ENCODE data around the gene CACNA1G.

Gene CACNA1G

DNA sequence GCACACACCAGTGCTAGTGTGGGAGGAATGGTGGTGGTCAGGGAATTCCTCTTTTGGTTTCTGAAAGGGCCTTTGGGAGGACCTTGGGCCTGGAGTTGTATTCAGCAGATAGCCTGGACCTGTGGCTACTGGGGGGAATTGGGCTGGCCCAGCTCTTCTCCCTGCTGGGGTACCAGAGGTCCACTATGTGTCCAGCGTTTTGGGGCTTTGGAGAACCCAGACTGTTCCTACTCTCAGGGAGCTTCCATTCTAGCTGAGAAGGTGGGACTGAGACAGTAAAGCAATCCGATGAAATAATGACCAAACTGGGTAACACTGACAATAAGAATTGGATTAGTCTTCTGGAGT, 25.6 kb upstream of the CACNA1G start:
- Histone ChIP-seq H3K4me2 (ENCODE audit: low read depth, low read length, poor library complexity, severe bottlenecking) (no peak overlapping the region), H2AFZ (ENCODE audit: low read length) (no peak overlapping the region), H3K27me3 (ENCODE audit: insufficient read depth, low read length, poor library complexity, severe bottlenecking) (no peaks in the 10 kb centered on the region)

DNA sequence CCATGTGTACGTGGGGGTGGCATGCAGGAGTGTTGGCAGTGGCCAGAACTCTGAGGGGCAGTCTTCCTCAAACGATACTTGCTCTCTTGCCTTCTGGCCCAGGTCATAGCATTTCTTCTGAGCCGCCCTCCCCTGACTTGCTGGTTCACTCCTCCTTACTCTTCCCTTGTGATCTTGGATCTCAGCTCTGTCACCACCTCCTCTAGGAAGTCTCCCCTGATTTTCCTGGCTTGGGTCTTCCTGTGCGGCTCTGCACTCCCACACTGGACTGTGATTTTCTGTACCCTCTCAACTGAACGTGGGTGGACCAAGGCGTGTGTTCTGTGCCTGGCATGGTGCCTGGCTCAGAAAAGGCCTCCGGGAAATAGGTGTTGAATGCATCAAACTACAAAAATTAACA, 25.1 kb upstream of the CACNA1G start:
- H3K4me1 ChIP-seq (ENCODE audit: insufficient read depth, low read length, poor library complexity, severe bottlenecking), result no peaks in the 10 kb centered on the region
- H3K36me3 ChIP-seq (ENCODE audit: insufficient read depth, low read length), result no peaks in the 10 kb centered on the region
- TF ChIP-seq EZH2phosphoT487 (IDR thresholded peaks at IDR 0.05; ENCODE audit: borderline replicate concordance), result no peak
- H3K4me2 ChIP-seq (ENCODE audit: low read depth, low read length, poor library complexity, severe bottlenecking), result no peak overlapping the region
- no peaks in the 10 kb centered on the region for H4K20me1 ChIP-seq (ENCODE audit: insufficient read depth, low read length, poor library complexity, severe bottlenecking)
- no peaks in the 10 kb centered on the region for H3F3A ChIP-seq (ENCODE audit: low read depth)
- H3K9me3 ChIP-seq (ENCODE audit: insufficient read depth, low read depth, low read length), result no peaks in the 10 kb centered on the region
- H2AFZ ChIP-seq (ENCODE audit: low read length), result no peak overlapping the region
- no peaks in the 10 kb centered on the region for H3K9me2 ChIP-seq (replicated peaks; ENCODE audit: low read depth, low read length)
- H3K79me2 ChIP-seq (ENCODE audit: insufficient read depth, low read length), result no peaks in the 10 kb centered on the region
- no peaks in the 10 kb centered on the region for H3K27me3 ChIP-seq (ENCODE audit: insufficient read depth, low read length, poor library complexity, severe bottlenecking)
- no peak overlapping the region for H3K4me3 ChIP-seq (ENCODE audit: low read length, poor library complexity, severe bottlenecking)
- no peak overlapping the region for H3K9ac ChIP-seq (ENCODE audit: low read depth, low read length, poor library complexity, severe bottlenecking)

More for the DNA sequence above, 25.6 kb upstream of the CACNA1G start:
- TF ChIP-seq, protein P1, sequence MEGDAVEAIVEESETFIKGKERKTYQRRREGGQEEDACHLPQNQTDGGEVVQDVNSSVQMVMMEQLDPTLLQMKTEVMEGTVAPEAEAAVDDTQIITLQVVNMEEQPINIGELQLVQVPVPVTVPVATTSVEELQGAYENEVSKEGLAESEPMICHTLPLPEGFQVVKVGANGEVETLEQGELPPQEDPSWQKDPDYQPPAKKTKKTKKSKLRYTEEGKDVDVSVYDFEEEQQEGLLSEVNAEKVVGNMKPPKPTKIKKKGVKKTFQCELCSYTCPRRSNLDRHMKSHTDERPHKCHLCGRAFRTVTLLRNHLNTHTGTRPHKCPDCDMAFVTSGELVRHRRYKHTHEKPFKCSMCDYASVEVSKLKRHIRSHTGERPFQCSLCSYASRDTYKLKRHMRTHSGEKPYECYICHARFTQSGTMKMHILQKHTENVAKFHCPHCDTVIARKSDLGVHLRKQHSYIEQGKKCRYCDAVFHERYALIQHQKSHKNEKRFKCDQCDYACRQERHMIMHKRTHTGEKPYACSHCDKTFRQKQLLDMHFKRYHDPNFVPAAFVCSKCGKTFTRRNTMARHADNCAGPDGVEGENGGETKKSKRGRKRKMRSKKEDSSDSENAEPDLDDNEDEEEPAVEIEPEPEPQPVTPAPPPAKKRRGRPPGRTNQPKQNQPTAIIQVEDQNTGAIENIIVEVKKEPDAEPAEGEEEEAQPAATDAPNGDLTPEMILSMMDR (conservative IDR thresholded peaks at IDR 0.05; ENCODE audit: low read length), result no peak
- TF ChIP-seq EZH2phosphoT487 (IDR thresholded peaks at IDR 0.05; ENCODE audit: borderline replicate concordance), result no peak
- Histone ChIP-seq H3K79me2 (ENCODE audit: insufficient read depth, low read length) (no peaks in the 10 kb centered on the region), H3F3A (ENCODE audit: low read depth) (no peaks in the 10 kb centered on the region), H3K9ac (ENCODE audit: low read depth, low read length, poor library complexity, severe bottlenecking) (no peak overlapping the region), H3K4me1 (ENCODE audit: insufficient read depth, low read length, poor library complexity, severe bottlenecking) (no peaks in the 10 kb centered on the region), H3K9me3 (ENCODE audit: insufficient read depth, low read depth, low read length) (no peaks in the 10 kb centered on the region), H3K36me3 (ENCODE audit: insufficient read depth, low read length) (no peaks in the 10 kb centered on the region), H3K4me3 (ENCODE audit: low read length, poor library complexity, severe bottlenecking) (no peak overlapping the region), H4K20me1 (ENCODE audit: insufficient read depth, low read length, poor library complexity, severe bottlenecking) (no peaks in the 10 kb centered on the region), H3K9me2 (replicated peaks; ENCODE audit: low read depth, low read length) (no peaks in the 10 kb centered on the region)

DNA sequence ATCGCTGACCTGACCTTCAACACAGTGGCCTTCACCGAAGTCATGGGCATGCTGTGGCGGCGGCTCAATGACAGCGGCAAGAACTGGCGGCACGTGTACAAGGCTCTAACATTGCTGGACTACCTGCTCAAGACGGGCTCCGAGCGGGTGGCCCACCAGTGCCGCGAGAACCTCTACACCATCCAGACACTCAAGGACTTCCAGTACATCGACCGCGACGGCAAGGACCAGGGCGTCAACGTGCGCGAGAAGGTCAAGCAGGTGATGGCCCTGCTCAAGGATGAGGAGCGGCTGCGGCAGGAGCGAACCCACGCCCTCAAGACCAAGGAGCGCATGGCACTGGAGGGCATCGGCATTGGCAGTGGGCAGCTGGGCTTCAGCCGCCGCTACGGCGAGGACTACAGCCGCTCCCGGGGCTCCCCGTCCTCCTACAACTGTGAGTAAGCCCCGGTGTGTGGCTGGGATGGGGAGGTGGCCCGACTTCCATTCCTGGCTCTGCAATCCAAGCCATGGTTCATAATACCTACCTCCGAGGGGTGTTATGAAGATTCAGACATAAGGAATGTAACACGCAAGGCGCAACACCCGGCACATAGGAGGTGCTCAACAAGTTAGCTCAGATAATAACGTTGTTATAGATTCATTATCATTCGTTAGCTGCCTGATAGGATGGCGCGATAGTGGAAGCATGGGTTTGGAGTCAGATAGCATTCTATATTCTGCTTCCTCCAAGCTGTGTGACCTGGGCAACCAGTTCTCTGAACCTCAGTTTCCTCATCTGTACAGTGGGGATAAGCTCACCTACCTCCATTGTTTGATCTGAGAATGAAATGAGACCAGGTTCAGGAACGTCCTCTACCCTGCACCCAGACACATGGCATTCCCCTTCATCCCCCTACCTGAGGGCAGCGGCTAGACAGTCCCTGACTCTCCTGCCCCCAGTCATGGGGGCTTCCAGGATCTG, 23.6 kb upstream of the CACNA1G start:
- Histone ChIP-seq H3K4me1 (ENCODE audit: insufficient read depth, low read length, poor library complexity, severe bottlenecking) (peaks cover 9% of the 10 kb centered on the region), H3K9ac (ENCODE audit: low read depth, low read length, poor library complexity, severe bottlenecking) (no peak overlapping the region), H3F3A (ENCODE audit: low read depth) (no peaks in the 10 kb centered on the region), H4K20me1 (ENCODE audit: insufficient read depth, low read length, poor library complexity, severe bottlenecking) (no peaks in the 10 kb centered on the region), H3K4me2 (ENCODE audit: low read depth, low read length, poor library complexity, severe bottlenecking) (no peak overlapping the region), H3K27me3 (ENCODE audit: insufficient read depth, low read length, poor library complexity, severe bottlenecking) (no peaks in the 10 kb centered on the region), H3K9me3 (ENCODE audit: insufficient read depth, low read depth, low read length) (no peaks in the 10 kb centered on the region), H3K36me3 (ENCODE audit: insufficient read depth, low read length) (no peaks in the 10 kb centered on the region), H3K4me3 (ENCODE audit: low read length, poor library complexity, severe bottlenecking) (no peak overlapping the region), H3K9me2 (replicated peaks; ENCODE audit: low read depth, low read length) (no peaks in the 10 kb centered on the region), H3K79me2 (ENCODE audit: insufficient read depth, low read length) (no peaks in the 10 kb centered on the region), H2AFZ (ENCODE audit: low read length) (no peak overlapping the region)
- TF ChIP-seq EZH2phosphoT487 (IDR thresholded peaks at IDR 0.05; ENCODE audit: borderline replicate concordance), result no peak
- TF ChIP-seq, protein P1 (conservative IDR thresholded peaks at IDR 0.05; ENCODE audit: low read length), result no peak

Data from Loucy (cell line).